ENCODE data around the gene GNB1. TPM values are rescaled to one million over a fixed set of nuclear protein-coding genes. Genes with fewer than 3 reads are reported as not detected.
A peak's percentile ranks its signal among the peaks of the same experiment; 100 is the strongest.

GNB1 gene
- total RNA-seq, 1 donor from 2014 or later = 182 TPM

GRCh38 chr1:1924849-1925248, 34.0 kb upstream of the GNB1 start:
- DNase-seq (ENCODE audit: missing footprints) (no peak), ATAC-seq (no peak)

GRCh38 chr1:1924386-1924785, 33.5 kb upstream of the GNB1 start:
- ATAC-seq (no peak), DNase-seq (ENCODE audit: missing footprints) (no peak)
- intact Hi-C loops (cut with DNase I) = no loop called here

More at GRCh38 chr1:1924849-1925248, 34.0 kb upstream of the GNB1 start:
- intact Hi-C loops (cut with DNase I) = no loop called here

GRCh38 chr1:1922956-1923833, 32.3 kb upstream of the GNB1 start:
- intact Hi-C loops (cut with DNase I) = no loop called here
- ATAC-seq (no peak), DNase-seq (ENCODE audit: missing footprints) (peak; percentile 53)

- ATAC-seq (no peak), DNase-seq (ENCODE audit: missing footprints) (no peak)
- intact Hi-C loops (cut with DNase I) = no loop called here
These were observed 31.7 kb upstream of the GNB1 start for GRCh38 chr1:1922702-1922955.

GRCh38 chr1:1921901-1922701, 31.2 kb upstream of the GNB1 start:
- peak; percentile 57 for DNase-seq (ENCODE audit: missing footprints)
- intact Hi-C loops (cut with DNase I) = no loop called here
- ATAC-seq = no peak

- ATAC-seq (no peak), DNase-seq (ENCODE audit: missing footprints) (no peak)
- intact Hi-C loops (cut with DNase I) = no loop called here
These were observed 30.6 kb upstream of the GNB1 start for GRCh38 chr1:1921459-1921862.

GRCh38 chr1:1920608-1921458, 29.9 kb upstream of the GNB1 start:
- intact Hi-C loops (cut with DNase I) = no loop called here
- ATAC-seq = no peak
- peak; percentile 55 for DNase-seq (ENCODE audit: missing footprints)

GRCh38 chr1:1920057-1920607, 29.2 kb upstream of the GNB1 start:
- ATAC-seq (no peak), DNase-seq (ENCODE audit: missing footprints) (no peak)
- intact Hi-C loops (cut with DNase I) = no loop called here

- ATAC-seq (peak; percentile 94), DNase-seq (ENCODE audit: missing footprints) (peak; percentile 99)
- intact Hi-C loops (cut with DNase I) = no loop called here
These were observed 28.6 kb upstream of the GNB1 start for GRCh38 chr1:1919304-1920056.

- ATAC-seq (no peak), DNase-seq (ENCODE audit: missing footprints) (no peak)
- intact Hi-C loops (cut with DNase I) = no loop called here
These were observed 28.0 kb upstream of the GNB1 start, which contains the start of gene TMEM52 for GRCh38 chr1:1918901-1919303. Gene TMEM52 (minus strand): TSS chr1:1919279. CDS start chr1:1919265, 14 bp downstream.

- ATAC-seq = no peak
- peak; percentile 55 for DNase-seq (ENCODE audit: missing footprints)
- intact Hi-C loops (cut with DNase I) = no loop called here
These were observed 27.4 kb upstream of the GNB1 start for GRCh38 chr1:1917995-1918900.

- ATAC-seq (no peak), DNase-seq (ENCODE audit: missing footprints) (peak; percentile 58)
- intact Hi-C loops (cut with DNase I) = no loop called here
These were observed 26.6 kb upstream of the GNB1 start for GRCh38 chr1:1917304-1917976.

GRCh38 chr1:1916851-1917251, 26.0 kb upstream of the GNB1 start:
- DNase-seq (ENCODE audit: missing footprints) = peak; percentile 44
- intact Hi-C loops (cut with DNase I) = no loop called here
- ATAC-seq = no peak

- intact Hi-C loops (cut with DNase I) = no loop called here
These were observed 25.3 kb upstream of the GNB1 start for GRCh38 chr1:1915911-1916840.

GRCh38 chr1:1914971-1915692, 24.2 kb upstream of the GNB1 start, which contains the start of gene CALML6:
Gene CALML6 (plus strand): TSS chr1:1915260. CDS start chr1:1915281, 21 bp downstream.
- intact Hi-C loops (cut with DNase I) = no loop called here
- DNase-seq (ENCODE audit: missing footprints) = peak; percentile 59
- no peak for ATAC-seq

More at GRCh38 chr1:1915911-1916840, 25.3 kb upstream of the GNB1 start:
- ATAC-seq (no peak), DNase-seq (ENCODE audit: missing footprints) (peak; percentile 49)

All from Right ventricle myocardium inferior (tissue), 1 donor.